GM06990 (cell line): Measurements from ENCODE around the gene ATRIP.
"Not testable (repeated sequence)": the region's sequence is repeated elsewhere in the genome, so short reads cannot be mapped to it uniquely, and the experiment has no call there.

Experiments
- DNase-seq: peaks from one replicate; pipeline ENCODE4 v3.0.0-alpha.2; 2011; ENCODE audit not compliant: insufficient read length; ENCODE audit errors: extremely low read depth
- H3K27me3 ChIP-seq: replicated peaks from 2 replicates; pipeline ENCODE4 v1.6.0; 2011; ENCODE audit warnings: low read length; ENCODE audit not compliant: control insufficient read depth, insufficient read depth
- H3K36me3 ChIP-seq: 2 replicates; pipeline ENCODE4 v1.5.1; 2011; ENCODE audit warnings: low read length; ENCODE audit not compliant: control insufficient read depth, insufficient read depth
- H3K4me3 ChIP-seq: replicated peaks from 2 replicates; pipeline ENCODE4 v1.5.1; 2011; ENCODE audit warnings: low read depth, mild to moderate bottlenecking, control low read depth, low read length
- TF ChIP-seq, protein P1 (sequence below): IDR thresholded peaks from 2 replicates; pipeline ENCODE4 v1.5.1; 2011; ENCODE audit warnings: low read length, control low read depth, mild to moderate bottlenecking, inconsistent platforms; ENCODE audit not compliant: insufficient read depth, poor library complexity, severe bottlenecking

Gene ATRIP

GRCh38 chr3:48469046-48469915, 22.7 kb downstream of the ATRIP start:
- Histone ChIP-seq H3K36me3 (peaks cover 26% of the 10 kb centered on the region), H3K4me3 (no peak overlapping the region), H3K27me3 (no peaks in the 10 kb centered on the region)
- TF ChIP-seq, protein P1, sequence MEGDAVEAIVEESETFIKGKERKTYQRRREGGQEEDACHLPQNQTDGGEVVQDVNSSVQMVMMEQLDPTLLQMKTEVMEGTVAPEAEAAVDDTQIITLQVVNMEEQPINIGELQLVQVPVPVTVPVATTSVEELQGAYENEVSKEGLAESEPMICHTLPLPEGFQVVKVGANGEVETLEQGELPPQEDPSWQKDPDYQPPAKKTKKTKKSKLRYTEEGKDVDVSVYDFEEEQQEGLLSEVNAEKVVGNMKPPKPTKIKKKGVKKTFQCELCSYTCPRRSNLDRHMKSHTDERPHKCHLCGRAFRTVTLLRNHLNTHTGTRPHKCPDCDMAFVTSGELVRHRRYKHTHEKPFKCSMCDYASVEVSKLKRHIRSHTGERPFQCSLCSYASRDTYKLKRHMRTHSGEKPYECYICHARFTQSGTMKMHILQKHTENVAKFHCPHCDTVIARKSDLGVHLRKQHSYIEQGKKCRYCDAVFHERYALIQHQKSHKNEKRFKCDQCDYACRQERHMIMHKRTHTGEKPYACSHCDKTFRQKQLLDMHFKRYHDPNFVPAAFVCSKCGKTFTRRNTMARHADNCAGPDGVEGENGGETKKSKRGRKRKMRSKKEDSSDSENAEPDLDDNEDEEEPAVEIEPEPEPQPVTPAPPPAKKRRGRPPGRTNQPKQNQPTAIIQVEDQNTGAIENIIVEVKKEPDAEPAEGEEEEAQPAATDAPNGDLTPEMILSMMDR: no peak
- DNase-seq: no peak

DNA sequence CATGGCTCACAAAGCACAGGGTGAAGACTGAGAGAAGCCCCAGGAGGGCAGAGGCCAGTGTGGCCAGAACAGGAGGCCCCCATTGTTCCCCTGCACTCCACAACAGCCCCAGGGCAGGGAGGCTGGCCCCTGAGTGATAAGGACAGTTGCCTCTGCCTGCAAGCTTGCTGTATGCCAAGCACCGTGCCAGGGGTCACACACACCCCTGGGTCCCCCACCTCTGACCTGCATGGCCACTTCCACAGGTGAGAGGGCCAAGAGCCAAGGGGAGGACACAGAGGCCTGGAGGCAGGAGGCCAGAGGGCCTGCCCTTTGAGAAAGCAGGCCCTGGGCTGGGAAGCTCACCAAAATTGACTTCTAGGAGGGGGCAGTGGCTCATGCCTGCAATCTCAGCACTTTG, 23.7 kb downstream of the ATRIP start:
- no peak overlapping the region for H3K4me3 ChIP-seq
- no peaks in the 10 kb centered on the region for H3K27me3 ChIP-seq
- DNase-seq: no peak
- H3K36me3 ChIP-seq: peaks cover 25% of the 10 kb centered on the region
- TF ChIP-seq, protein P1: no peak

GRCh38 chr3:48472673-48472922, 26.1 kb downstream of the ATRIP start:
- Histone ChIP-seq H3K4me3 (peak overlapping the region; percentile 77), H3K27me3 (no peaks in the 10 kb centered on the region), H3K36me3 (peaks cover 19% of the 10 kb centered on the region)
- DNase-seq: no peak
- TF ChIP-seq, protein P1: no peak

- peak; percentile 92 for DNase-seq
- Histone ChIP-seq H3K36me3 (peaks cover 19% of the 10 kb centered on the region), H3K4me3 (peak overlapping the region; percentile 77), H3K27me3 (no peaks in the 10 kb centered on the region)
- TF ChIP-seq, protein P1: peak; percentile 61
These were observed 26.5 kb downstream of the ATRIP start for GRCh38 chr3:48472923-48473616.

- H3K27me3 ChIP-seq: no peaks in the 10 kb centered on the region
- DNase-seq: no peak
- no peak overlapping the region for H3K4me3 ChIP-seq
- H3K36me3 ChIP-seq: peaks cover 14% of the 10 kb centered on the region
- TF ChIP-seq, protein P1: no peak
These were observed 27.0 kb downstream of the ATRIP start for GRCh38 chr3:48473617-48473952.

DNA sequence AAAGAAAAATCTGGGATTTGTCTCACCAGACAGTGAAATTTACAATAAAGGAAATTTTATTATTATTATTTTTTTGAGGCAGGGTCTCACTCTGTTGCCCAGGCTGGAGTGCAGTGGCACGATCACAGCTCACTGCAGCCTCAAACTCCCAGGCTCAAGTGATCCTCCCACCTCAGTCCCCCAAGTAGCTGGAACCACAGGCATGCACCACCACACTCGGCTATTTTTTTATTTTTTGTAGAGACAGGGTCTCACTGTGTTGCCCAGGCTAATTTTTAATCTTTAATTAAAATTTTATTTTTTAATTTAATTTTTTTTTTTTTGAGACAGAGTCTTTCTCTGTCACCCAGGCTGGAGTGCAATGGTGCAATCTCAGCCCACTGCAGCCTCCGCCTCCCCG, 27.5 kb downstream of the ATRIP start:
- DNase-seq, H3K27me3 ChIP-seq, H3K4me3 ChIP-seq: not testable (repeated sequence)
- H3K36me3 ChIP-seq: peaks cover 10% of the 10 kb centered on the region
